Uterus (tissue), 2 donors: ENCODE results near the gene EBI3.

Experiments used
- POLR2A ChIP-seq, 2 donors: fragments of 450-650 bp; IDR thresholded peaks; one replicate each; pipeline ENCODE4 v1.6.1; 2016; ENCODE audit warnings: antibody characterized with exemption in 2 of 2, mild to moderate bottlenecking in 1 of 2, moderate library complexity in 1 of 2
- TF ChIP-seq, protein P1 (sequence below), 4 experiments: fragments of 200-600 bp in 2 of 4; fragments of 450-650 bp in 2 of 4; sonication (generic) in 2 of 4; IDR thresholded peaks; one replicate each; pipeline ENCODE4 v1.5.1; 2016 to 2019; ENCODE audit warnings: antibody characterized with exemption in 4 of 4, mild to moderate bottlenecking in 2 of 4, moderate library complexity in 1 of 4

DNA sequence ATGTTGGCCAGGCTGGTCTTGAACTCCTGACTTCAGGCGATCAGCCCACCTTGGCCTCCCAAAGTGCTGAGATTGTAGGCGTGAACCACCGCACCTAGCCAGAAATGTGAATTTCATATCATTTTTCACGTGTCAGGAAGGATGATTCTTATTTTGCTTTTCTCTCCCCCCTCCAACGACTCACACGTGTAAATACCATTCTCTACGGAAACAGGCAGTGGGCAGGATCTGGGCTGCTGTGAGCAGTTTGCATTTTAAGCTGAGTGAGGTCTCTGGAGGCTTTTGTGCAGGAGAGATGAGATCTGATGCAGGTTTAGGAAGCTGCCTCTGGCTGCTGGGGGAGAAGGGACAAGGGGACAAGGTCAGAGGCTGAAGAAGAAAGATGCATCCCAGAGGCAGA, 35.0 kb upstream of the EBI3 start:
- TF ChIP-seq, protein P1, sequence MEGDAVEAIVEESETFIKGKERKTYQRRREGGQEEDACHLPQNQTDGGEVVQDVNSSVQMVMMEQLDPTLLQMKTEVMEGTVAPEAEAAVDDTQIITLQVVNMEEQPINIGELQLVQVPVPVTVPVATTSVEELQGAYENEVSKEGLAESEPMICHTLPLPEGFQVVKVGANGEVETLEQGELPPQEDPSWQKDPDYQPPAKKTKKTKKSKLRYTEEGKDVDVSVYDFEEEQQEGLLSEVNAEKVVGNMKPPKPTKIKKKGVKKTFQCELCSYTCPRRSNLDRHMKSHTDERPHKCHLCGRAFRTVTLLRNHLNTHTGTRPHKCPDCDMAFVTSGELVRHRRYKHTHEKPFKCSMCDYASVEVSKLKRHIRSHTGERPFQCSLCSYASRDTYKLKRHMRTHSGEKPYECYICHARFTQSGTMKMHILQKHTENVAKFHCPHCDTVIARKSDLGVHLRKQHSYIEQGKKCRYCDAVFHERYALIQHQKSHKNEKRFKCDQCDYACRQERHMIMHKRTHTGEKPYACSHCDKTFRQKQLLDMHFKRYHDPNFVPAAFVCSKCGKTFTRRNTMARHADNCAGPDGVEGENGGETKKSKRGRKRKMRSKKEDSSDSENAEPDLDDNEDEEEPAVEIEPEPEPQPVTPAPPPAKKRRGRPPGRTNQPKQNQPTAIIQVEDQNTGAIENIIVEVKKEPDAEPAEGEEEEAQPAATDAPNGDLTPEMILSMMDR (IDR thresholded peaks at IDR 0.05): no peak
- TF ChIP-seq POLR2A (IDR thresholded peaks at IDR 0.05): no peak
